CD4-positive, alpha-beta T cell (primary cell): ENCODE results near the gene EEF1AKMT3. TPM values are rescaled to one million over a fixed set of nuclear protein-coding genes. Genes with fewer than 3 reads are reported as not detected.

Experiments used
- ATAC-seq: fragments of 200-7000 bp; cut with Tn5 transposase; one replicate; pipeline ENCODE4 v1.10.0; 2022; ENCODE audit warnings: mild to moderate bottlenecking; ENCODE audit not compliant: poor library complexity
- CTCF ChIA-PET: fragments of 350-600 bp; sonication (Branson Sonifier 250); formaldehyde crosslinking; loops from one replicate; lab custom pipeline; 2021; ENCODE audit warnings: antibody characterized with exemption, inconsistent platforms; lab: Charles Lee
- POLR2A ChIA-PET: fragments of 350-600 bp; sonication (Branson Sonifier 250); formaldehyde crosslinking; loops from one replicate; lab custom pipeline; 2021; ENCODE audit warnings: antibody characterized with exemption, inconsistent platforms; lab: Charles Lee
- DNase-seq, 14 experiments: peaks; one replicate each; pipeline ENCODE4 v3.0.0-alpha.2; 2013 to 2020; ENCODE audit warnings: mixed read lengths in 2 of 14
- H3K27ac ChIP-seq, 2 donors: one replicate each; pipeline versions ENCODE4 v1.5.1 to v1.7.0; 2013; ENCODE audit warnings: low read length in 2 of 2, low read depth in 1 of 2, mild to moderate bottlenecking in 1 of 2
- H3K27me3 ChIP-seq, 2 experiments: 1 replicate in 1 of 2; 2 replicates in 1 of 2; pipeline versions ENCODE4 v1.6.1 to v1.7.0; 2013; ENCODE audit warnings: low read length in 2 of 2, control low read depth in 1 of 2, mild to moderate bottlenecking in 1 of 2, moderate library complexity in 1 of 2; ENCODE audit not compliant: insufficient read depth in 2 of 2, control insufficient read depth in 1 of 2
- H3K36me3 ChIP-seq: one replicate; pipeline ENCODE4 v1.6.1; 2013; ENCODE audit warnings: low read length, control low read depth; ENCODE audit not compliant: insufficient read depth
- H3K4me1 ChIP-seq: one replicate; pipeline ENCODE4 v1.6.1; 2013; ENCODE audit warnings: low read length, control low read depth; ENCODE audit not compliant: insufficient read depth
- H3K4me3 ChIP-seq: one replicate; pipeline ENCODE4 v1.5.1; 2013; ENCODE audit warnings: mild to moderate bottlenecking, low read length, moderate library complexity
- H3K9me3 ChIP-seq, 2 experiments: 1 replicate in 1 of 2; 2 replicates in 1 of 2; pipeline versions ENCODE4 v1.6.1 to v1.7.0; 2013; ENCODE audit warnings: low read length in 2 of 2, mild to moderate bottlenecking in 2 of 2, control low read depth in 1 of 2, moderate library complexity in 1 of 2; ENCODE audit not compliant: control insufficient read depth in 1 of 2, insufficient read depth in 1 of 2
- H3K27ac Mint-ChIP-seq: one replicate; pipeline ENCODE4 v1.8.0; 2020; ENCODE audit warnings: mixed read lengths
- H3K27me3 Mint-ChIP-seq: one replicate; pipeline ENCODE4 v1.8.0; 2021; ENCODE audit warnings: mixed read lengths
- H3K36me3 Mint-ChIP-seq: one replicate; pipeline ENCODE4 v1.8.0; 2021; ENCODE audit warnings: low read depth, mixed read lengths
- H3K4me1 Mint-ChIP-seq: one replicate; pipeline ENCODE4 v1.8.0; 2021; ENCODE audit warnings: low read depth, mixed read lengths
- H3K4me3 Mint-ChIP-seq: one replicate; pipeline ENCODE4 v1.8.0; 2020; ENCODE audit warnings: mild to moderate bottlenecking, mixed read lengths
- H3K9me3 Mint-ChIP-seq: one replicate; pipeline ENCODE4 v1.8.0; 2020; ENCODE audit warnings: mixed read lengths
- CTCF ChIP-seq: fragments of 200-600 bp; IDR thresholded peaks from one replicate; pipeline ENCODE4 v1.8.0; 2022; ENCODE audit warnings: antibody characterized with exemption, mild to moderate bottlenecking
- intact Hi-C, 2 experiments: fragments of 100-400 bp; cut with DNase I in 1 of 2; cut with micrococcal nuclease in 1 of 2; formaldehyde crosslinking; loops; one replicate each; pipeline versions ENCODE4 v1.15.1 to v1.9.0; 2023 to 2025; cut with DNase I, micrococcal nuclease
- total RNA-seq, 174 experiments: library from RNA in 2 of 174; stranded (reverse) in 2 of 174; gene quantifications; one replicate each; pipeline ENCODE4 v1.2.3 and lab custom pipeline; 2021 to 2026

The EEF1AKMT3 gene
- total RNA-seq, 2 experiments from 2014 or later, result 1.1 to 1.4 TPM

- peaks cover 57% of the 10 kb centered on the region for H3K36me3 Mint-ChIP-seq
These were observed 34.9 kb downstream of the EEF1AKMT3 start for GRCh38 chr12:57807285-57807684.

GRCh38 chr12:57808351-57808750 is 35.9 kb downstream of the EEF1AKMT3 start:
- POLR2A ChIA-PET, result interaction anchor here (0.7 kb wide), 1 partner anchor 91 kb away, joined by 3 read pairs; no protein-coding TSS in a partner anchor

More at GRCh38 chr12:57807285-57807684, 34.9 kb downstream of the EEF1AKMT3 start:
- Mint-ChIP-seq H3K27ac (no peak overlapping the region), H3K27me3 (no peaks in the 10 kb centered on the region), H3K4me3 (no peak overlapping the region), H3K4me1 (no peaks in the 10 kb centered on the region), H3K9me3 (no peaks in the 10 kb centered on the region)
- H3K4me1 ChIP-seq, result no peaks in the 10 kb centered on the region
- H3K27me3 ChIP-seq, result no peaks in the 10 kb centered on the region
- DNase-seq (no peak), ATAC-seq (no peak)
- H3K4me3 ChIP-seq, result no peak overlapping the region
- no peak for TF ChIP-seq CTCF
- H3K36me3 ChIP-seq, result peaks cover 30% of the 10 kb centered on the region
- intact Hi-C loops, result no loop called here
- ChIA-PET CTCF (no interaction called here), POLR2A (interaction anchor here (0.6 kb wide), 1 partner anchor 94 kb away, joined by 3 read pairs; no protein-coding TSS in a partner anchor)
- H3K27ac ChIP-seq, result no peak overlapping the region
- no peaks in the 10 kb centered on the region for H3K9me3 ChIP-seq

DNA sequence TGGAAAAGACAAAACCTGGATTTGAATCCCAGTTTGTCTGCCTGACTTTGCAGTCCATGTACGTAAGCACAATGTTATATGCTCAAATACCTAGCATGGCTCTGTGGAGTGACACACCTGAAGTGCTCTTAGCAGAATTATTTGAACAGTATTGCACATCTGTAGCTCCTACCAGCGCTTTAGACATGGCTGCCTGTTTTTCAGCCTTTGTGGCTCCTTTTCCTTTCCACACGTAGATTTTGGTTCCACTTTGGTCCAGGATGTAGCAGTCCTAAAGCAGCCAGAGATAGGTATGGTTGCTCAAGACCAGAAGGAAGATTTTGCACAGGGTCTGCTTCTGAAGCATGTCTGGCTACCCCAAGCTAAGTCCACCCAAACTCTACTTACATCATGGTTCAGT is 37.0 kb downstream of the EEF1AKMT3 start:
- Histone ChIP-seq H3K4me1 (no peaks in the 10 kb centered on the region), H3K9me3 (no peaks in the 10 kb centered on the region), H3K27ac (no peak overlapping the region), H3K36me3 (peaks cover 22% of the 10 kb centered on the region), H3K27me3 (no peaks in the 10 kb centered on the region), H3K4me3 (no peak overlapping the region)
- H3K27ac Mint-ChIP-seq, result no peak overlapping the region
- no peak overlapping the region for H3K4me3 Mint-ChIP-seq
- intact Hi-C loops, result no loop called here
- peaks cover 39% of the 10 kb centered on the region for H3K36me3 Mint-ChIP-seq
- H3K9me3 Mint-ChIP-seq, result no peaks in the 10 kb centered on the region
- POLR2A ChIA-PET, result no interaction called here
- no peaks in the 10 kb centered on the region for H3K4me1 Mint-ChIP-seq
- DNase-seq (no peak), ATAC-seq (no peak)
- no peak for TF ChIP-seq CTCF
- no peaks in the 10 kb centered on the region for H3K27me3 Mint-ChIP-seq
- CTCF ChIA-PET, result no interaction called here

More at GRCh38 chr12:57808351-57808750, 35.9 kb downstream of the EEF1AKMT3 start:
- no peak overlapping the region for H3K27ac Mint-ChIP-seq
- no peak overlapping the region for H3K27ac ChIP-seq
- no peaks in the 10 kb centered on the region for H3K9me3 ChIP-seq
- no peaks in the 10 kb centered on the region for H3K27me3 Mint-ChIP-seq
- intact Hi-C loops, result no loop called here
- H3K27me3 ChIP-seq, result no peaks in the 10 kb centered on the region
- no peaks in the 10 kb centered on the region for H3K9me3 Mint-ChIP-seq
- CTCF ChIA-PET, result no interaction called here
- no peaks in the 10 kb centered on the region for H3K4me1 Mint-ChIP-seq
- ATAC-seq (no peak), DNase-seq (no peak)
- TF ChIP-seq CTCF, result no peak
- no peak overlapping the region for H3K4me3 Mint-ChIP-seq
- H3K4me3 ChIP-seq, result no peak overlapping the region
- no peaks in the 10 kb centered on the region for H3K4me1 ChIP-seq
- peaks cover 22% of the 10 kb centered on the region for H3K36me3 ChIP-seq
- peaks cover 46% of the 10 kb centered on the region for H3K36me3 Mint-ChIP-seq
